Hindlimb muscle (tissue), 1 donor: ENCODE measurements around the gene EMID1. TPM values are rescaled to one million over a fixed set of nuclear protein-coding genes. Genes with fewer than 3 reads are reported as not detected.

Experiments
- DNase-seq: peaks from one replicate; pipeline ENCODE4 v3.0.0-alpha.2; 2013
- polyA plus RNA-seq: library from polyadenylated mRNA; unstranded; fragments of 120-200 nt; gene quantifications from one replicate; pipeline ENCODE4 v1.2.1, GENCODE V29; 2013; ENCODE audit not compliant: insufficient read length

The EMID1 gene
- polyA plus RNA-seq, 1 donor, result 8.4 TPM

DNA sequence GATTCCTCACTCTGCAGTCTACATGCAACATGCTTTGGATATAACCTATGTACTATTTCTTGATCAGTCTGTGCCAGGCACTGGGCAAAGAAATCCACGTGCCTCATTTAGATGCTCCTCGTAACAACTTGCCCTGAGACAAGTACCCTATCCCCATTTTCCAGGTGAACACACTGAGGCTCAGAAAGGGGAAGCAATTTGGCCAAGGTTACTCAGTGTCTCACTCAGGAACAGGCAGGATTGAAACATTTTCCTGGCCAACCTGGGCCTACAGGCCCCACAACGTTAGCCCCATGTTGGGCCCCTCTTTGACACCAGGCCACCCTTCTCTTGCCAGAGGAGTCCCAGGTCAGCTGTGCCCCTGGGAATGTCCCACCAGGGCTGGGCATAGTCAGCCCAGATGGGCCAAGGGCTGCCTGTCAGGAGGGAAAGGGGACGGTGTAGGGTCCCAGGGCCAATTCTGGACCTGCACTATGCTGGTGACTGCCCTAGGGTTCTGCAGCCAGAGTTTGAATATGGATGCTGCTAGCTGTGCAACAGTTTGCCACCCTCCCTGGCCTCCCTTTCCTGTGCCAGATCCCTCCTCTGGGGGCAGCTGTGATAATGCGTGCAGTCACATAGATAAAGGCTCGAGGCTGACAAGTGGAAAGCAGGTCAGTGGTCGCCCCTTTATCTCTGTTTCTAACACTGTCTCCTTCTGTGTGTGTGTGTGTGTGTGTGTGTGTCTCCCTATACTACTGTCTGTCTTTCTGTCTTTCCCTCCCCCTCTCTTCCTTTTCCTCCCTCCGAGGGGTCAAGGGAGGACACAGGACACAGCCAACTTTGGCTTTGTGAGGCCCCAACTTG is 10.4 kb upstream of the EMID1 start:
- DNase-seq, result no peak

DNA sequence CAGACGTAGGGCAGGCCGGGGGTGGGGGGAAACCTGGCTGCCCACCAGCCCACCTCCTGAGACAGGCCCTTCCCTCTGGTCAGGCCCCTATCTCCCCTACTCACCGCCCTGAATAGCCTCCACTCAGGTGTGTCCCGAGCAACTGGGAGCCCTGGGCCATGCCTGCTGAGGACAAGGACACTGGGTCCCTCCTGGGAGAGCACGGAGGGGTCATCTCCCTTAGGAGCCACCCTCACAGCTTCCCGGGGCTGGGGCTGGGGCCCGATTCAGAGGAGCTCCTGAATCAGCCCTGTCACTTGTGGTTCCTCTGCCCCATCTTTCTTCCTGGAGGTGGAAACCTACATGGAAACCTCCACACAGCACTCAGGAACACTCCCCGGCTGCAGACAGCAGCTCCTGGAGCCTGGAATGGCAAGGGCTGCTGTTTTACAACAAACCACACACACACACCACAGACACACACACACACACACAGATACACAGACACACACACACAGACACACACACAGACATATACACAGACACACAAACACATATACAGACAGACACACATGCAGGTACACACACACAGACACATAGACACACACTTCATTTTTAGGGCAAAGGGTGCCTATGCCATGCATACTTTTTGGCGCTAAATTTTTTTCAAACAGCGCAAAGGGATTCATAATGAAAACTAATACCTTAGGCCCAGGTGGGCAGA is 9.6 kb upstream of the EMID1 start:
- DNase-seq, result no peak

- no peak for DNase-seq
Measured at GRCh38 chr22:29197096-29197495, 8.6 kb upstream of the EMID1 start.

DNA sequence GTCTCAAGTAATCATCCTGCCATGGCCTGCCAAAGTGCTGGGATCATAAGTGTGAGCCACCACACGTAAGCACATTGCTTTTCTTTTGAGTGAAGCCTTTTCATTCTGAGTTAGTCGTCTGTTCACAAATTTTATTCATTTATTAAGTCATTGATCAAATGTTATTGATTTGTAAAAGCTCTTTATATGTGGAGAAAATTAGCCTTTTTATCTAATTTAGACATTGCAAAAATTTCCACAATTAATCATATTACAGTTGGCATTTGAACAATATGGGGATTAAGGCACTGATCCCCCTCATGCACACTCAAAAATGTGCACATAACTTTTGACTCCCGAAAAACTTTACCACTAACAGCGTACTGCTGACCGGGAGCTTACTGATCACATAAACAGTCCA is 7.5 kb upstream of the EMID1 start:
- no peak for DNase-seq

DNA sequence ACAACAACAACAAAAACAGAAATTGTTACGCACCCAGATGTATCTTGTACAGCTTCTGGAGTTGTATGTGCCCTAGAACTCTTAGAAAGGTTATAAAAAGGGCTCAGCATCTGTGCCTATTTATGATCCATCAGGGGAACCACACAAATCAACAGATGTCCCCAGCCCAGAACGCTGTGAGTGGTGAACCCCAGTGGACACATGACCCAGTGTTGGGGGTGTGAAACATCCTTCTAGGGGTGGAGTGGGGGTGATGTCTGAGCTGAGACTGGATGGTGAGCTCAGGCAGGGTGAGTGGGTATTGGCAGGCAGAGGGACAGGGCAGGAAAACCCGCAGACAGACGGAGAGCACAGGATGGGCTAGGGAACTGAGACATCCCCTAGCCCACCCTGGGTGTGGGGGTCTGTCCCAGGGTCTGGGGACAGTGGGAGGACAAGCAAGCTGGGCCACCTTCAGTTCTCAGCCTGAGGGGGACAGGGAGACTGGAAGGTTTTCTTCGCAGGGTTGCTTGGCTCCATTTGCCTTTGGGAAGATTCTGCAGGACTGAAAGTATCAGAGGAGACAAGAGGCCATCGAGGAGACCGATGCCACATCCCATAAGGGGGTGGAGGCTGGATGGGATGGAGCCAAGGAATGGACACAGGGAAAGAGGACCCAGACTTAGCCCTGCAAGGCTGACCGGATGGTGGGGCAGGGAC is 5.8 kb upstream of the EMID1 start:
- DNase-seq, result no peak

DNA sequence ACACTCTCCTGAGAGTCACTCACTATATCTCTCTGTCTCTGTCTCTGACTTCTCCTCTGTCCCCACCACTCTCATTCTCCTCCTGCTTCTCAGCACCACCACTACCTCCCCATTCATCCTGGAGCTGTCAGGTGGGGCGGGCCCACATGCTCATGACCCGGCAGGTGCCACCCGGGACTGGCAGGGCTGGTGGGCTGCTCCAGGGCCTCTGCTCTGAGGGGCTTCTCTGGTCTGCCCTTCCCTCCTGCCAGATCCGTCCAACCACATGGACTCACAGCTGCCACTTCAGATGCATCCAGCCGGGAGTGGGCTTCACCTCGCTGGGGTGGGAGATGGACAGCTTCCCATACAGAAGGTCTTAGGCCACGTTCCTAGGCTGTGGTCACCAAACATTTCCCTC is 4.8 kb upstream of the EMID1 start:
- DNase-seq, result no peak

DNA sequence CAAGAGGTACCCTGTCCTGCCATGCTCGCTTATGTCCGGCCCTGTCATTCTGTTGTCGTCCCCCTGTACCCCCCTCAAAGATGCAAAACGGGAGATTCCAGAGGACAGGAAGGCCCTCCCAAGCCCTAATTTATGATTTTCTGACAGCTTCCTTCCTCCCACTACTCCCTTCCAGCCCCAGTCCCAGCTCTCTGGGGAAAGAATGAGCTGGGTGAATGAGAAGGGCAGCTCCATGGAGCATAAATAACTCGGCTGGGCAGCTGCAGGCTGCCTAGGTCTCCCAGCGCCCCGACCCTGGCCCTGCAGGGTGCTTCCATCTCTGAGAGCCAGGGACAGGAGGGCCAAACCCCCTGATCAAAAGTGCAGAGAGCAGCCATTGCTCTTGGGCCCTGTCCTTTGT is 3.9 kb upstream of the EMID1 start:
- DNase-seq, result no peak

- DNase-seq, result no peak
Measured at GRCh38 chr22:29202212-29203192, 3.2 kb upstream of the EMID1 start.

DNA sequence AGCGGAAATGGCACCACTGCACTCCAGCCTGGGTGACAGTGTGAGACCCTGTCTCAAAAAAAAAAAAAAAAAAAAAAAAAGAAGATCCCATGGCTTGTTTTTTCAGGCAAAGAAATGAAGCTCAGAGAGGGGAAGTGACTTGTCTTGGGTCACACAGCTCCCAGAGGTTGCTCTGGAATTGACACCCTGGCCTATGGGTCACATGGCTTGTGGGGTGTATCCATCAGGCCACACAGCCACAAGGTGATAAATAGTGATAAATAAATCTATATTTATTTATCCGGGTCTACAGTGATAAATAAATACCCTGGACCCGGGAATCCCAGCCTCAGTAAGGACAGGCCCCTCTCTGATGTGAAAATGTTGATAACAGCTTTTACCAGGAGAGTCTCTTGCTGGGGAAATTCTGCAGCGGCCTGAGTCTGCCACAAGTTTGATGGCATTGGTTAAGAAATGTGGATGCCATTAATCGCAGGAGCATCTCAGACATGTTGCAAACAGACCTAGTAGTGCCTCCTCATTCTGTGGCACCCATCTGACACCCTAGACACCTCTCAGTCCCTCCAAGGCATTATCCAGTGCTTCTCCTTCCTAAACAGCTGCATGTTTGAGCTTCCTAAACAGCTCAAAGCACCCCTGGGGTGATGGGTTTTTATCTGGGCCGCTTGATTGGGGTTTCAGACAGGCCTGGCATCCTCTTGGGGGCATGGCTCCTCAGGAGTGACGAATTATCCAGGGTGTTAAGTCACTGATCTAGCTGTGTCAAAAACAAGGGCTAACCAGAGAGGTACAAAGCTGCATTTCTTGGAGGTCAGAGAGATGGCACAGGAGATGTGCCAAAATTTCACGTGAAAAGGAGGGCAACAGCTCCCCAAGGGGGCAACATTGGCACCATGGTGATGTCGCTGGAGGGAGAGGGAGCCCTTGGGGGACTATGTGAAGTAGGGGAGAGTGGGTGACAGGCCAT is 1.9 kb upstream of the EMID1 start:
- DNase-seq, result no peak

GRCh38 chr22:29204455-29205183 is 1.1 kb upstream of the EMID1 start:
- no peak for DNase-seq

- DNase-seq, result no peak
Measured at GRCh38 chr22:29205252-29205593, 473 bp upstream of the EMID1 start.

DNA sequence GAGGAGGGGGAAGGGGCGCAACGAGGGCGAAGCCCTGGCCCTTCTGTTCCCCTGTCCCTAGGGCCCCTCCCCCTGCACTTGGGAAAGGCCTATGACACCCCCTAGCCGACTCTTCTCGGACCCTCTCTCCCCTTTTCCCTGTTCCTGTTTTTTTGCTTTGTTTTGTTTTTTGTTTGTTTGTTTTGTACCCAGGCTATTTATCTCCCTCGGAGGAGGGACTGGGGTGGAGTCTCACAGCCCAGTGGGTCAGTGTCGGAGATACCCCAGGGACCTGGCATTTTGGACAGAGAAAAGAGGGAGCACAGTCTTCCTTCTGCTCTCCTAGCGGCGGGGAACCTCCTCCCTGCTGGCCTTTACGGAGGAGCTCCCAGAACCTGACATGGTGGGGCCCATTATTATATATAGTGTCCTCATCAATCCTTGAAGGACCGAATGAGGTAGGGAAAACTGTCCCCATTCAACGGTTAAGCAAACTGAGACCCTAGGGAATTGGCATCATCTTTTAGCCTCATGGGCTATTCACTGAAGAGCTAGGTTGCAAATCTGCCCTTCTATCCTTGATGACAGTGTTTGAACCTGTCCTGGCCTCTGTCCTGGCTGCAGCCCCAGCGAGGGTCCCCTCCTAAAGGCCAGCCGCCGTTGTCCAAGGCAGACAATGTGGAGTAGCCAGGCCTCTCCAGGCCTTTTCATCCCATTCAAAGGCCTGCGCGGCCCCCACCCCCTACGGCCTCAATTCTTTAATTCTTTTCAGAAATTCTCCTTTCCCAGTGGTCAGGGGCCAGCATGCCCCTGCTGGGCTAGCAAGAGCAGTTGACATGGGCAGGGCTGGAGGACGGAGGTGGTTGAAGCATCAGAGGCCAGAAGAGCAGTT is 911 bp downstream of the EMID1 start:
- DNase-seq, result no peak

DNA sequence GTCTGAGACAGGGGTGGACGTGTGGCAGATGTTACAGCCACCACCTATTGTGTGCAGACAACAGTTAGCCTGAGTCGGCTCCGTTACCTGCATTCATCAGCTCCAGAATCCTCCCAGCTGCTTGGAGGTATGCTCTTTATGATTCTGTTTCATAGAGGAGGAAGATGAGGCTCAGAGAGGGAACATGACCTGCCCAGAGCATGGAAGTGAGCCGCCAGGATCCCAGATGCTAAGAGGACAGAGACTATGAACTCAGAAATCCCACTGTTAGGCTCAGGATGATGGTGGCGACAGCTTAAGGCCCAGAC is 1.5 kb downstream of the EMID1 start:
- DNase-seq, result no peak

DNA sequence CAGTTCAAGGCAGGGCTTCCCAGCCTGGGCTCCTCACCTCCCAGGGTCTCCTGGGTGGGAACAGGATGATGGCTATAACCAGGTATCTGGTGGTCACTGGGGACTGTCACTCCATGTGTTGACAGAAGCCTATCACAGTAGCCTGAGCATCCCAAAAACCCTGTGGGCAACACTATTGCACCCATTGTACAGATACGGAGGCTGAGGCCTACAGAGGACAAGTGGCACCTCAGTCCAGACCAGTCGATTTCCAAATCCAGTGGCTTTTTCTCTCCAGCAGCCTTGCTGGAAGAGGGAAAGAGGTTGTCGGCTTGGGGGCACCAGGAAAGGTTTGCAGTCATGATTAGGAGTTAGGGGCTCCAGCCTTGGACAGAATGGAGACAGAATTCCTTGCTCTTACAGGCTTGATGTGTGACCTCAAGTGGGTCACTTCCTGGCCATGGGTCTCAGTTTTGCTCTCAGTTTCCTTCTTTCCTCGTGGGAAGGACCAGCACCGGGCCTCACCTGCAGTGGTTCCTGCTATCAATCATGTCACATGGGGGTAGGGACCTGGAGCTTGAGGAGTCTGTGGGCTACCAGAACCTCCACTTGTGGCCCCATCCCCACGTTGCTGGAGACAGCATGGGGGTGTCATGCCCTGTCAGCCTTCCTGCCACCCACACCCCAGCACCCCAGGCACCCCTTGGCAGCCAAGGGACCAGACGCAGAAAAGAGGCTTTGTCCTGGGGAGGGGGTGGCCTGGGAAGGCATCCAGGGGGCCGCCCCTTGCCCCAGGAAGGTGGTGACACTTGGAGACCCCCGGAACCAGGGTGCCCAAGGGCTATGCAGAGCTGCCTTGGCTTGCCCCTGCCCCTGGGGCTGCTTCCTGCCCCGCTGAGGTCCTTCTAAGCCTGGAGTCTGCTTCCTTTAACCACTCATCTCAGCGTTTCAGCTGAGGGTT is 2.1 kb downstream of the EMID1 start:
- no peak for DNase-seq

DNA sequence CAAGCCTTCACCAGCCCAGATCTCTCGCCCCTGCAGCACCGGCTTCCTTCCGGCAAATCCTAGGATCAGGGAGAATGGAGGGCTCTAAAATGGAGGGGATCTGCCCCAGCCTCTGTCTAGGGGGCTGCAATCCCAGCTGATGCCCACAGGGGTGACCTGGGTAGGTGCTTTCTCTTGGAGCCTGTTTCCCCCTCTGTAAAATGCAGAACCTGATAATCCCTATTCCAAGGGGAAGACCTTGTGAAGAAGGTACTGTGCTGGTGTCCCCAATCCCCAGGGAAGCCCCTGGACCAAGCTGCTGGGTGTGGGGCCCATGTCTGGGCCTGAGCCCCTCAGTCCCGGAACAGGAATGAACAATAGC is 2.8 kb downstream of the EMID1 start:
- DNase-seq, result no peak

DNA sequence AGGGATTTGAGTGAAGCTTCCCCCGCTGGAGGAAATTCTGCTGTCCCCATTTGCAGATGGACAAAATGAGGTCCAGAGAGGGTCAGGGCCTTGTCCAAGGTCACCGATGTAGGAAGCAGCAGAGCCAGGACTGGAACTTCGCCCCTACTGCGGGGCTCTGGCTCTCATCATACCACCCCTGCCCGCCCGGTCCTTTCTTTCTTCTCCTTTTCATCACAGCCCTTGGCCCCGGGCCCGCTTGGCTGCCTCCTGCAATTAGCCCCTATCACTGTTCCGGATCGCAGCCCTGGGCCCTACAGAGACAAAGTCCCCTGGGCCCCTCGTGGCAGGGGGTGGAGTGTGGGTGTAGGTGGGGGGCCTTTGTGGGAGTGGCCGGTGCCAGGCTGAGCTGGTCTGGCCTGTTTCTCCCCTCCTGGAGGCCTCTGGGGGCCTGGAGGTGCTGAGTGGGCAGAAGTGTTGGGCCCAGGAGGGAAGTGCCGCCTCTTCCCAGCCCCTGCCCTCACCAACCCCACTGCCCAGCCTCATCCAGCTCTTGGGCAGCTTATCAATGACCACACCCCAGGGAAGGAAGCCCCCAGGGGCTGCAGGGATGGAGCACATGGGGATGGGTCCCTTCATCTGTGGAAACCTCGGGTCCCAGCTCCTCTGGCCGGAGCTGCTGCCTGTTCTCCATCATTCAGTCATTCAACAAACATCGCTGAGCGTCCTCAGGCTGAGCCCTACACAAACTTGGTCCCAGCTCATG is 3.4 kb downstream of the EMID1 start:
- DNase-seq, result no peak

GRCh38 chr22:29209624-29209929 is 3.9 kb downstream of the EMID1 start:
- DNase-seq, result no peak

DNA sequence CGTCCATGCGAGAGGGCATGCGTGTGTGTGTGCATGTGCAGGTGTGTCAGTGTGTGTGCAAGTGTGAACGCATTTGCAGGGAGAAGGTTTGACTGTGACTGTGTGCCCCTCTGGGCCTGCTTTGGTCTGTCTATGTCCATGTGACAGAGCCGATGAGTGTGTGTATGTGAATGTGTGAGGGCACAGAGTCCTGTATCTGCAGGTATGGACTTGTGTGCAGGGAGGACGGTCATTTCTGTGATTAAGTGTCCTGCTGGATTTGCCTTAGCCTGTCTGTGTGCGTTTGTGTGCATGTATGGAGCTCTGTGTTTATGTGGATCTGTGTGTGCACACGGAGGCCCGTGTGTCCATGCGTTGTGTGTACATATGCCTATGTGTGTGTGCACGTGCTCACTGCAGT is 5.4 kb downstream of the EMID1 start:
- DNase-seq, result no peak
